GM19238 (cell line): ENCODE results near the gene ALDH1L2.

ENCODE experiments used
- DNase-seq: peaks from one replicate; pipeline ENCODE4 v3.0.0; 2011; ENCODE audit warnings: low spot score; ENCODE audit not compliant: insufficient read length

ALDH1L2 gene

GRCh38 chr12:105033851-105034250 is 50.4 kb downstream of the ALDH1L2 start:
- no peak for DNase-seq

GRCh38 chr12:105032703-105033357 is 51.4 kb downstream of the ALDH1L2 start:
- no peak for DNase-seq

GRCh38 chr12:105030820-105031807 is 53.1 kb downstream of the ALDH1L2 start:
- DNase-seq: no peak

GRCh38 chr12:105026411-105026810 is 57.8 kb downstream of the ALDH1L2 start:
- DNase-seq: no peak

GRCh38 chr12:105025890-105026289 is 58.4 kb downstream of the ALDH1L2 start:
- no peak for DNase-seq

GRCh38 chr12:105024928-105025327 is 59.3 kb downstream of the ALDH1L2 start:
- DNase-seq: no peak

GRCh38 chr12:105020241-105020962 is 63.9 kb downstream of the ALDH1L2 start:
- DNase-seq: no peak

GRCh38 chr12:105018776-105019175 is 65.5 kb downstream of the ALDH1L2 start:
- DNase-seq: no peak

GRCh38 chr12:105018012-105018411 is 66.2 kb downstream of the ALDH1L2 start:
- DNase-seq: no peak

GRCh38 chr12:105015543-105015942 is 68.7 kb downstream of the ALDH1L2 start:
- no peak for DNase-seq

- no peak for DNase-seq
These were observed 69.7 kb downstream of the ALDH1L2 start for GRCh38 chr12:105014603-105015002.

GRCh38 chr12:105013892-105014291 is 70.4 kb downstream of the ALDH1L2 start:
- DNase-seq: no peak

GRCh38 chr12:105001476-105001875 is 82.8 kb downstream of the ALDH1L2 start:
- DNase-seq: no peak

GRCh38 chr12:104999347-104999685 is 84.9 kb downstream of the ALDH1L2 start:
- no peak for DNase-seq

GRCh38 chr12:104998423-104999346 is 85.6 kb downstream of the ALDH1L2 start:
- no peak for DNase-seq

GRCh38 chr12:104997541-104997940 is 86.7 kb downstream of the ALDH1L2 start:
- no peak for DNase-seq

GRCh38 chr12:104994336-104994735 is 89.9 kb downstream of the ALDH1L2 start:
- no peak for DNase-seq

GRCh38 chr12:104991565-104992128 is 92.6 kb downstream of the ALDH1L2 start:
- no peak for DNase-seq

GRCh38 chr12:104990950-104991349 is 93.3 kb downstream of the ALDH1L2 start:
- DNase-seq: no peak
